Brain pericyte (primary cell): ENCODE measurements around the gene SOSTDC1.
A peak's percentile ranks its signal among the peaks of the same experiment; 100 is the strongest.
"Not testable (repeated sequence)": the region's sequence is repeated elsewhere in the genome, so short reads cannot be mapped to it uniquely, and the experiment has no call there.

Experiments
- DNase-seq: peaks from one replicate; pipeline ENCODE4 v3.0.0-alpha.2; 2012; ENCODE audit warnings: low read depth, low spot score

Gene SOSTDC1, protein sequence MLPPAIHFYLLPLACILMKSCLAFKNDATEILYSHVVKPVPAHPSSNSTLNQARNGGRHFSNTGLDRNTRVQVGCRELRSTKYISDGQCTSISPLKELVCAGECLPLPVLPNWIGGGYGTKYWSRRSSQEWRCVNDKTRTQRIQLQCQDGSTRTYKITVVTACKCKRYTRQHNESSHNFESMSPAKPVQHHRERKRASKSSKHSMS

DNA sequence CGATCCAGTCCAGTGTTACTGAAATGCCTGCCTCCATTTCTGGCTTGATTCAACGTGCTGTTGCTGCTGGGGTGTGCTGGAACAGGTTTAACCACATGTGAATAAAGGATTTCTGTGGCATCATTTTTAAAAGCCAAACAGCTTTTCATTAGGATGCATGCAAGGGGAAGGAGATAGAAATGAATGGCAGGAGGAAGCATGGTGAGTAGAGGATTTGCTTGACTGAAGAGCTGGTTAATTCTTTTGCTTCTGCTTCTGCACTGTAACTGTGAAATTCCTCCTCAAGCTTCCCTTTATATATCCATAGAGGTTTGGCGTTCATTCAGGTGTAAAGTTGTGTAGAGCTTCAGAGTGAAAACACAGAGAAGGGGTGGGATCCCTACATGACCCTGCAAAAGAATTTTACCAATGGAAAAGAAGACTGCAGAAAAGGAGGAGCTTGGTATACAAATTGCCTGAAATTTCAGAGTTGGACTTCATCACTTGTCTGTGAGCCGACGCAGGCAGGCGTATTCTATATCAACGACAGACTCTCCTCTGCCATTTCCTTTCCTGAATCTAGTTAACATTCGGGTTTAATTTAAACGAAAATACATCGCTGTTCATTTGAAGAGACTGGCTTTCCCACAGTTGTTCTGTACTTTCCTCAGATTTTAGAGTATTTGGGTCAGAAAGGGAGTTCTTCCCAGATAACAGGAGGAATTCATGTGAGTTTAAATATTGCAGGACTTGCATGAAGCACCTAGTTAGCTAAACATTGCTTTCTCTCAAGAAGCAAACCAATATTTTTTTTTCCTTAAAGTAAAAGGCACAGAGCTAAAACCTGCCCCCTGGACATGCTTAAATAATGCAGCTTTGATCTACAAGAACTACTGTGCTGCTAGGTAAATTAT is at the start of gene SOSTDC1:
Gene SOSTDC1, minus strand, starts transcription at position 270 of the 893 bp plus-strand sequence. Its CDS starts 70 bp downstream, at position 200.
- DNase-seq: no peak

DNA sequence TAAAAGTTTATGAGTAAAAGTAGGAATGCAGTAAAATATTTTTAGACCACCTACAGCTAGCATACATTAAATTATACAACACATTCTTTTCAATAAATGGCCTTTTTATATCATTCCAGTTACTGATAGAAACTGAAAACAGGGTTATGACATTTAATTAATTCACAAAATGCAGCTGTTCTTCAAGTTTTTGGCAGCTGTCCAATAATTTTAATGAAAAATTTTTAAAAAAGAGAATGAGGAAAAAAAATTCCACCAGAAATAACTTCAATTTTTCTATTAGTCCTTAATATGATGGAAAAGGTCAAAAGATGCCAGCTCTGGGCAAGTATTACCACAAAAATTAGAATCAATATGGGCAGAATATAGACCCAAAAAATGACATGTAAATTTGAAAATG is 49.2 kb upstream of the SOSTDC1 start:
- DNase-seq: no peak

DNA sequence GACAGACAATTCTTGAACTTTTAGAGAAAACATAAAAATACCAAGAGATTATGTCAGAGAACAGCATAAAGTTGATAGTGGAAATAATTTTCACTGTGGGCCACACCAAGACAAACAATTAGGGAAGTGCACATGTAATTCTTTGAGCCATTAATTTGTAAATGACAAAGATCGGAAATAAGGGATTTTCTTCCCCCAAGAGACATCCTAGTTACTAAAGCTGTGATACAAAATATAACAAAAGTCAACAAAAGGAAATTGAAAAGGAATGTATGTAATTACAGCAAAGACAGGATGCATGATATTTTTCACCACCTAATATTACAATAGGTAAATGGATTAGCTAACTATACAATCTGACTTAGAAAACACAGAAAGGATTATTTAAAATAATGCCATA is 48.7 kb upstream of the SOSTDC1 start:
- DNase-seq: no peak

DNA sequence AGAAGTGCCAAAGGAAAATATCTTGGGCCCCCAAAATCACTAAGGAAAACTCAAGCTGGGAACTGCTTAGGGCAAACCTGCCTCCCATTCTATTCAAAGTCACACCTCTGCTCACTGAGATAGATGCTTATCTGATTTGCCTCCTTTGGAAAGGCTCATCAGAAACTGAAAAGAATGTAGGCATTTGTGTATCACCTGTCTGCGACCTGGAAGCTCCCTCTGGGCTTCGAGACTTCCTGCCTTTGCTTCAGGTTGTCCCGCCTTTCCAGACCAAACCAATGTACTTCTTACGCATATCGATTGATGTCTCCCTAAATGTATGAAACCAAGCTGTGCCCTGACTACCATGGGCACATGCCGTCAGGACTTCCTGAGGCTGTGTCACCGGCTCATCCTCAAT is 46.6 kb upstream of the SOSTDC1 start:
- DNase-seq: no peak

GRCh38 chr7:16511314-16511713 is 45.8 kb upstream of the SOSTDC1 start:
- no peak for DNase-seq

- no peak for DNase-seq
Measured at GRCh38 chr7:16509829-16510228, 44.3 kb upstream of the SOSTDC1 start.

- DNase-seq: not testable (repeated sequence)
Measured at GRCh38 chr7:16506422-16506821, 40.9 kb upstream of the SOSTDC1 start.

- DNase-seq: peak; percentile 63
Measured at GRCh38 chr7:16504019-16504418, 38.5 kb upstream of the SOSTDC1 start.

- DNase-seq: no peak
Measured at GRCh38 chr7:16502303-16502702, 36.8 kb upstream of the SOSTDC1 start.

GRCh38 chr7:16498122-16498521 is 32.6 kb upstream of the SOSTDC1 start:
- no peak for DNase-seq

- no peak for DNase-seq
Measured at GRCh38 chr7:16494955-16495719, 29.6 kb upstream of the SOSTDC1 start.

DNA sequence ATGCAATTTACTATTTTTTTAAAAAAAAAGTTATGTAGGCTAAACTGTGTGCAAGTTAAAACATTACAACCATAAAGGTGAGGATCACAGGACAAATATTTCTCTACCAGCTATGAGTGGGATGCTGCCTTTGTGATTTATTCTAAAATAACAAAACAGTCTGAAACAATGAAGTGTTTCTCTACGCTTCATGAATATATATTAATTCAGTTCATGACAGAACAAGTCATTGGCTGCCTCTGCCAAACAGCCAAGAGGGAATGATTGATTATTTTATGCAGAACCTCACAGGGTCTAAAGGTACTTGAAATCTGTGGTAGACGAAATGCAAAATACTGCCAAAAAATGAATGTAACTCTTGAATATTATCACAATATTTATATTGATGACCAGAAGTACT is 29.0 kb upstream of the SOSTDC1 start:
- no peak for DNase-seq

GRCh38 chr7:16493266-16493665 is 27.7 kb upstream of the SOSTDC1 start:
- no peak for DNase-seq

- DNase-seq: peak; percentile 13
Measured at GRCh38 chr7:16492513-16493062, 27.1 kb upstream of the SOSTDC1 start.

DNA sequence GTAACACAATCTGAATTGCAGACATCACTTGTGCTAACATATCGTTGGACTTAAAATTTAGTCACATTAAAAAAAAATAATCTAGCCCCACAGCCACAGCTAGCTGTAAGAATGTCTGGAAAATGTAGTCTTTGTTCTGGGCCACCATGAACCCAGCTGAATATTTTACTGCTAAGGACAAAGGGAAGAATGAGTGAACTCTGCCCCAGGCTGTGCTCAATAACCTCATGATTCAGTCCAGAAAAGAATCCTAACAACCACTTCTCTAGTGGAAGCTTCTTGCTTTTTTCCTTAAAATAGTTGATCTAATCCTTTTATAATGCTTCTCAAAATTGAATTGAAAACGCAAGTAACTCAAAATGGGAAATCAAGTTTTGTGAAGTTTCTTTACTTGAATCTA is 25.6 kb upstream of the SOSTDC1 start:
- no peak for DNase-seq

DNA sequence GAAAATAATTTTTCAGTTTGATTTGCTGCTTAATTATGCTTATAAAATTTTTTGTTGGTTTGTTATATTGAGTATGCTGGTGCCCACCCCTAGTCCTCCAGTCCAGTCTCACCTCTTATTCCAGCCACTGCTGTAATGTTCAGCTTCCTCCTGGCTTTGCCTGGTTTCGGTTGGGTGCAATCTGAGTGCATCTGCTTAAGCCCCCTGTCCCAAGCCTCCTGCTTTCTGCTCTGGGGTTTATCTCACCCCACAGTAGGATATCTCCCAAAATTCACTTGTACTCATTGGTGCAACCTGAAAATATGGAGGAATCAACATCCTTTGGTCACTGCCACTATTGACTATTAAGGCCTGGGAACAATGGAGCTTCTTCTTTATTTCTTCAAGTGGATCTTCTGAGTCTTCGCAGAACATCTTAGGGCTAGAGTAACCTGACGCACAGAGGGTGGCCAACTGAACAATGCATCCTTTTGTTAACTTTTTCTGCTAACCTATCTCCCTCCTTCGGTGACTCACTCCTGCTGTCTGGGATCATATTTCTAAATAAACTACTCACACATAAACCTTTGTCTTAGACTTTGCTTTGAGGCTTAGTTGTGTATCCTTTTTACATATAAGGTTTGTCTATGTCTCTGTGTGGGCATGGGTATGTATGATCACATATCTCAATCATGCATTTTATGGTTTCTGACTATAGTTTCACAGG is 19.1 kb upstream of the SOSTDC1 start:
- DNase-seq: no peak

GRCh38 chr7:16479591-16479990 is 14.1 kb upstream of the SOSTDC1 start:
- DNase-seq: no peak

GRCh38 chr7:16479161-16479560 is 13.6 kb upstream of the SOSTDC1 start:
- no peak for DNase-seq

DNA sequence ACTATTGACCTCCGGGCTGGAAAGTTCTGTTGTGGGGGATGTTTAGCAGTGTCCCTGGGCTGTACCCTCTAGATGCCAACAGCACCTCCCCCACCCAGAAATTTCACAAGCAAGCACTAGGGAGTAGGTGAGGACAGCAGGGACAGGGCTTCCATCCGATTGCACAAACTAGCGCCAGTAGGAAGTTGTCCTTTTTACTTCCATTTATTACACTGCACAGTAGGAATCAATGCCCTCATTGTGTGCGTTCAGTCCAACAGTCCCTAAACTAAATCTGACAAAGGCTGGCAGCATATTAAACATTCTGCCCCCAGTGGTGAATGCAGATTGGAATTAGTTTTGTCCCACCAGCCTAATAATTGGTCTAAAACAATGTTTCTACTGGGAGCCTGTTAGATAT is 6.4 kb upstream of the SOSTDC1 start:
- no peak for DNase-seq

GRCh38 chr7:16463949-16464715 is 1.4 kb downstream of the SOSTDC1 start:
- DNase-seq: no peak

GRCh38 chr7:16463520-16463919 is 2.0 kb downstream of the SOSTDC1 start:
- no peak for DNase-seq
